Measurements from ENCODE around the gene UAP1L1. TPM values are rescaled to one million over a fixed set of nuclear protein-coding genes. Genes with fewer than 3 reads are reported as not detected.

UAP1L1 gene
- total RNA-seq, 4 donors from 2014 or later = 5.0 to 10.1 (median 6.8) TPM

DNA sequence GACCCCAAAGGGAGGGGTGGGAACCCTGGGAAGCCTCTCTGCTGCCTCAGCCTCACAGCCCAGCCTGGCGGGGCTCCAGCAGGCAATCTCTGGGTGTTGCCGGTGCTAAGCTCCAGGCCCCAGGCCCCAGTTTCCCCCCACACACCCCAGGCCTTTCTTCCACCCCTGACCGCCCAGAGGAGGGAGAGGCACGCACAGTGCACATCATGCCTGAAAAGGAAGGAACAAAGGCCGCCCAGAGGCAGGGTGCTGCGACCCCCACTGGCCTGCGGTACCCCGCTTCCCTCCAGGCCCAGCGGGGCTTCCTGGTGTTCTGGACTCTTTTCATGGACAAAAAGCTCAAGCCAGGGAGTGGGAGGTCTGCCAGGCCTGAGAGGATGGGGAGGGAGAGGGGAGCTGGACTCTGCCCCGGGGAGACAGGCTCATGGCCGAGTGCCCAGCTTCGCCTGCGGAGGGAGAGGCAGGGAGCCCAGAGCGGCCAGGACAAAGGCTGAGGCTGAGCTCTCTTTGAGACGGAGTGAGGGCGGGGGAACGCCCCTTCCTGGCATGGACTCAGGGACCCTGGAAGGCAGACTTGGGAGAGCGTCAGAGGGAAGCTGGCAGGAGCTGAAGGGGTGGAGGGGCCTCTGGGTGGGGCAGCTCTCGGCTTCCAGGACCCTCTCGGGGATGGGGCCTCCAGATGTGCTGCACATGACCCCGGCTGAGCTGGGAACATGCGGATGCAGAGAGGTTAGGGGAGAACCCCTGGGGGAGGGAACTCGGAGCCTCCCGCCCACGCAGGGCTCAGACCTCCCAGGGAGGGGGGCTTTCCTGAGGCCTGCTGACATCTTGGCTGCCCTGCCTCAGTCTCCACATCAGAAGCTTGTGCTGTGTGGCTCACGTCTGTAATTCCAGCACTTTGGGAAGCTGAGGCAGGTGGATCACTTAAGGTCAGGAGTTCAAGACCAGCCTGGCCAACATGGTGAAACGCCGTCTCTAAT is 21.6 kb upstream of the UAP1L1 start:
- H3K4me1 ChIP-seq = peaks cover 47% of the 10 kb centered on the region
- DNase-seq (ENCODE audit: low spot score in 2 of 2) = no peak
- no peaks in the 10 kb centered on the region for H3K36me3 ChIP-seq
- H3K27me3 ChIP-seq = peaks cover 29% of the 10 kb centered on the region
- no peaks in the 10 kb centered on the region for H3K9me3 ChIP-seq
- TF ChIP-seq, protein P1, sequence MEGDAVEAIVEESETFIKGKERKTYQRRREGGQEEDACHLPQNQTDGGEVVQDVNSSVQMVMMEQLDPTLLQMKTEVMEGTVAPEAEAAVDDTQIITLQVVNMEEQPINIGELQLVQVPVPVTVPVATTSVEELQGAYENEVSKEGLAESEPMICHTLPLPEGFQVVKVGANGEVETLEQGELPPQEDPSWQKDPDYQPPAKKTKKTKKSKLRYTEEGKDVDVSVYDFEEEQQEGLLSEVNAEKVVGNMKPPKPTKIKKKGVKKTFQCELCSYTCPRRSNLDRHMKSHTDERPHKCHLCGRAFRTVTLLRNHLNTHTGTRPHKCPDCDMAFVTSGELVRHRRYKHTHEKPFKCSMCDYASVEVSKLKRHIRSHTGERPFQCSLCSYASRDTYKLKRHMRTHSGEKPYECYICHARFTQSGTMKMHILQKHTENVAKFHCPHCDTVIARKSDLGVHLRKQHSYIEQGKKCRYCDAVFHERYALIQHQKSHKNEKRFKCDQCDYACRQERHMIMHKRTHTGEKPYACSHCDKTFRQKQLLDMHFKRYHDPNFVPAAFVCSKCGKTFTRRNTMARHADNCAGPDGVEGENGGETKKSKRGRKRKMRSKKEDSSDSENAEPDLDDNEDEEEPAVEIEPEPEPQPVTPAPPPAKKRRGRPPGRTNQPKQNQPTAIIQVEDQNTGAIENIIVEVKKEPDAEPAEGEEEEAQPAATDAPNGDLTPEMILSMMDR (IDR thresholded peaks at IDR 0.05) = no peak
- TF ChIP-seq POLR2AphosphoS5 (IDR thresholded peaks at IDR 0.05) (no peak), POLR2A (IDR thresholded peaks at IDR 0.05) (no peak), EP300 (IDR thresholded peaks at IDR 0.05) (no peak)
- H3K27ac ChIP-seq = peak overlapping the region; percentile 20
- H3K4me3 ChIP-seq = no peak overlapping the region
- 55% methylated on average over 9 of the region's 28 CpGs for WGBS

DNA sequence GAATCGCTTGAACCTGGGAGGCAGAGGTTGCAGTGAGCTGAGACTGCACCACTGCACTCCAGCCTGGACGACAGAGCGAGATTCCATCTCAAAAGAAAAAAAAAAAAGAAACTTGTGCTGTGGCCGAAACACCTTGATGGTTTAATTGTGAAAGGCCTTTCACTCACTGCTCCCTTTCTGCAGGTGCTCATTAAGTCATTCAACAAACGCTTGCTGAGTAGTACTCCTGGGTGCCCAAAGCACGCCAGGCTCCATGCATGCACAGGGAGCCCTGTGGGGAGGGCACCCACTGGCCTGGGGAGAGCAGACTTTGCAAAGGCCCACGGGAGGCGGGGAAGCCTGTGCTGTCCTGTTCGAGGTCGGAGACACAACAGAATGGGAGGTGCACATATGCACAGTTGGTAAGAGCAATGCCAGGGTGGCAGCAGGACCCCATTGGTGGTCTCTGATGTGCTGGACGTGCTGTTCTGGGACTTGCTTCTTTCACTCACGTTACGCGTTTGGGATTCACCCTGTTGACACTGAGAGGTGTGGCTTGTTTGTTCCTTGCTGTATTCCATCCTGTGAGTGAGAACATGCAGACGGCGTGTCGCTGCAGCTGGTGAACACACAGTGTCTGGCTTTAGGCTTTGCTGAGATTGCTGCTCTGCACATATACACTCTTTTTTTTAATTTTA is 20.4 kb upstream of the UAP1L1 start:
- Histone ChIP-seq H3K4me3 (no peak overlapping the region), H3K36me3 (no peaks in the 10 kb centered on the region), H3K4me1 (peaks cover 52% of the 10 kb centered on the region), H3K9me3 (no peaks in the 10 kb centered on the region), H3K27me3 (peaks cover 21% of the 10 kb centered on the region), H3K27ac (no peak overlapping the region)
- WGBS = 75% methylated on average over 16 of the region's 17 CpGs
- no peak for DNase-seq (ENCODE audit: low spot score in 2 of 2)
- TF ChIP-seq, protein P1 (IDR thresholded peaks at IDR 0.05) = no peak
- TF ChIP-seq EP300 (IDR thresholded peaks at IDR 0.05) (no peak), POLR2A (IDR thresholded peaks at IDR 0.05) (no peak), POLR2AphosphoS5 (IDR thresholded peaks at IDR 0.05) (no peak)

DNA sequence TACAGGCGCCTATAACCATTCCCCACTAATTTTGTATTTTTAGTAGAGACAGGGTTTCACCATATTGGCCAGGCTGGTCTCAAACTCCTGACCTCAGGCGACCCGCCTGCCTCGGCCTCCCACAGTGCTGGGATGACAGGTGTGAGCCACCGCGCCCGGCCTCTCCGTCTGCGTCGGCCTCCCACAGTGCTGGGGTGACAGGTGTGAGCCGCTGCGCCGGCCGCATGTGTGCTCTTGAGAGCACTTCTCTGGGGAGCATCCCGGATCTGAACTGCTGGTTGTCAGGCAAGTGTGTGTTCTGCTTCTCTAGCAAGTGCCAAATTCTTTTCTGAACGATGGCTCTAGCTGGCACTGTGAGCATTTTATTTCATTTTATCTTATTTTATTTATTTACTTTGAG is 19.8 kb upstream of the UAP1L1 start:
- DNase-seq (ENCODE audit: low spot score in 2 of 2) = no peak
- peaks cover 15% of the 10 kb centered on the region for H3K27me3 ChIP-seq
- no peaks in the 10 kb centered on the region for H3K36me3 ChIP-seq
- TF ChIP-seq POLR2AphosphoS5 (IDR thresholded peaks at IDR 0.05) (no peak), POLR2A (IDR thresholded peaks at IDR 0.05) (no peak), EP300 (IDR thresholded peaks at IDR 0.05) (no peak)
- TF ChIP-seq, protein P1 (IDR thresholded peaks at IDR 0.05) = no peak
- H3K4me1 ChIP-seq = peaks cover 59% of the 10 kb centered on the region
- H3K4me3 ChIP-seq = no peak overlapping the region
- WGBS = 84% methylated on average over 16 of the region's 16 CpGs
- H3K9me3 ChIP-seq = no peaks in the 10 kb centered on the region
- no peak overlapping the region for H3K27ac ChIP-seq

DNA sequence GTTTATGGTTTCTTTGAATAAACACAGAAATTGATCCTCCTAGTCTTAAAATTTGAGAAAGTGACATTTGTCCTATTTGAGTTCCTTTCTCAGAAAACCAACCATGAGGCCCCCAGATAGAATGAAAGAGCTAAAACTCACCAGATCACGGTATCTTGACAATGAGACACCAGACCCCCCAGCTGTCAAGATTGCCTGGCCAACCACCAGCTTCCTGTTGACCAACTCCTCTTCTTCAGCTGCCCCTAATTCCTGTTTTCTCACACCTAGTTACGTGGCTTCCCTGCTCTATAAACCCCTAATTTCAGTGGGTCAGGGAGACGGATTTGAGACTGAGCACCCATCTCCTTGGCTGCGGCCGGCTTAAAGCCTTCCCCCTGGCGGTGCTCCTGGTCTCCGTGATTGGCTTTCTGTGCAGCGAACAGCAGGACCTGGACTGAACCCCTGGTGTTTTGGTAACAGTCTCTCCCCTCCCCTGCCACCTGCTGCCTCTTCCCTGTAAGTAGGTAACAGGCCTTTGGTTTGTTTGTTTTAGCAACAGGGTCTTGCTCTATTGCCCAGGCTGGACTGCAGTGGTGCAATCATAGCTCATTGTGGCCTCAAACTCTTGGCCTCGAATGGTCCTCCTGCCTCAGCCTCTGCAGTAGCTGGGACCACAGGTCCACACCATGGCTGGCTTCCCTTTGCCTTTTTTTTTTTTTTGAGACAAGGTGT is 18.6 kb upstream of the UAP1L1 start:
- TF ChIP-seq EP300 (IDR thresholded peaks at IDR 0.05) (no peak), POLR2A (IDR thresholded peaks at IDR 0.05) (no peak), POLR2AphosphoS5 (IDR thresholded peaks at IDR 0.05) (no peak)
- TF ChIP-seq, protein P1 (IDR thresholded peaks at IDR 0.05) = no peak
- no peak for DNase-seq (ENCODE audit: low spot score in 2 of 2)
- Histone ChIP-seq H3K9me3 (no peaks in the 10 kb centered on the region), H3K4me3 (no peak overlapping the region), H3K27me3 (peaks cover 4% of the 10 kb centered on the region), H3K36me3 (no peaks in the 10 kb centered on the region), H3K4me1 (peaks cover 61% of the 10 kb centered on the region), H3K27ac (no peak overlapping the region)
- WGBS = 92% methylated on average over 9 of the region's 9 CpGs

Data from suprapubic skin (tissue), 4 donors.